Right atrium auricular region (tissue), 2 donors: Measurements from ENCODE around the gene HGS. TPM values are rescaled to one million over a fixed set of nuclear protein-coding genes. Genes with fewer than 3 reads are reported as not detected.
A peak's percentile ranks its signal among the peaks of the same experiment; 100 is the strongest.

ENCODE experiments used
- DNase-seq: peaks from one replicate; pipeline ENCODE4 v3.0.0-alpha.2; 2019; ENCODE audit warnings: low spot score
- H3K27ac ChIP-seq, 2 donors: fragments of 200-600 bp; sonication (generic); 1 replicate in 1 of 2; 2 replicates in 1 of 2; pipeline ENCODE4 v1.5.1; 2016 to 2019
- H3K27me3 ChIP-seq, 2 donors: fragments of 200-600 bp; sonication (generic); one replicate each; pipeline versions ENCODE4 v1.5.1 to v1.6.0; 2017 to 2019
- H3K36me3 ChIP-seq: fragments of 200-600 bp; sonication (generic); one replicate; pipeline ENCODE4 v1.5.1; 2016
- H3K4me1 ChIP-seq, 2 donors: fragments of 200-600 bp; sonication (generic); one replicate each; pipeline versions ENCODE4 v1.5.1 to v1.6.0; 2017 to 2019
- H3K4me3 ChIP-seq, 2 donors: fragments of 200-600 bp; sonication (generic); 1 replicate in 1 of 2; 2 replicates in 1 of 2; pipeline ENCODE4 v1.5.1; 2017 to 2019; ENCODE audit warnings: mild to moderate bottlenecking in 1 of 2, moderate library complexity in 1 of 2
- H3K9me3 ChIP-seq, 2 donors: fragments of 200-600 bp; sonication (generic); one replicate each; pipeline ENCODE4 v1.5.1; 2019
- total RNA-seq, 2 donors: library from RNA; depleted of rRNA; stranded (reverse); fragments of >200 nt; gene quantifications; one replicate each; pipeline ENCODE4 v1.1.0, GENCODE V29; 2016
- TF ChIP-seq, protein P1 (sequence below), 2 donors: fragments of 200-600 bp; sonication (generic); IDR thresholded peaks; one replicate each; pipeline ENCODE4 v1.5.1; 2019; ENCODE audit warnings: antibody characterized with exemption in 2 of 2

The HGS gene
- total RNA-seq, 2 donors from 2014 or later = 33.7 to 59.5 TPM

DNA sequence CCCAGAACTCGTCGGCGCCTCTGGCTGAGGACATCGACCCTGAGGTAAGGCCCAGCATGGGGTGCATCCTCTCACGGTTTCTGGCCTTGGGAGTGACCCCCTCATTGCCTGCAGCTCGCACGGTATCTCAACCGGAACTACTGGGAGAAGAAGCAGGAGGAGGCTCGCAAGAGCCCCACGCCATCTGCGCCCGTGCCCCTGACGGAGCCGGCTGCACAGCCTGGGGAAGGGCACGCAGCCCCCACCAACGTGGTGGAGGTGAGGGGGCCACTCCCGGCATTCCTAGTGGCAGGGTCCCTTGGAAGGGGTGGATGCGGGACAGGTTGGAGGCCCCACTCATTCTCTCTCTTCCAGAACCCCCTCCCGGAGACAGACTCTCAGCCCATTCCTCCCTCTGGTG is 11.0 kb downstream of the HGS start:
- DNase-seq = no peak
- H3K9me3 ChIP-seq = no peaks in the 10 kb centered on the region
- peaks cover 93% of the 10 kb centered on the region for H3K36me3 ChIP-seq
- no peaks in the 10 kb centered on the region for H3K27me3 ChIP-seq
- TF ChIP-seq, protein P1, sequence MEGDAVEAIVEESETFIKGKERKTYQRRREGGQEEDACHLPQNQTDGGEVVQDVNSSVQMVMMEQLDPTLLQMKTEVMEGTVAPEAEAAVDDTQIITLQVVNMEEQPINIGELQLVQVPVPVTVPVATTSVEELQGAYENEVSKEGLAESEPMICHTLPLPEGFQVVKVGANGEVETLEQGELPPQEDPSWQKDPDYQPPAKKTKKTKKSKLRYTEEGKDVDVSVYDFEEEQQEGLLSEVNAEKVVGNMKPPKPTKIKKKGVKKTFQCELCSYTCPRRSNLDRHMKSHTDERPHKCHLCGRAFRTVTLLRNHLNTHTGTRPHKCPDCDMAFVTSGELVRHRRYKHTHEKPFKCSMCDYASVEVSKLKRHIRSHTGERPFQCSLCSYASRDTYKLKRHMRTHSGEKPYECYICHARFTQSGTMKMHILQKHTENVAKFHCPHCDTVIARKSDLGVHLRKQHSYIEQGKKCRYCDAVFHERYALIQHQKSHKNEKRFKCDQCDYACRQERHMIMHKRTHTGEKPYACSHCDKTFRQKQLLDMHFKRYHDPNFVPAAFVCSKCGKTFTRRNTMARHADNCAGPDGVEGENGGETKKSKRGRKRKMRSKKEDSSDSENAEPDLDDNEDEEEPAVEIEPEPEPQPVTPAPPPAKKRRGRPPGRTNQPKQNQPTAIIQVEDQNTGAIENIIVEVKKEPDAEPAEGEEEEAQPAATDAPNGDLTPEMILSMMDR (IDR thresholded peaks at IDR 0.05) = no peak
- H3K4me1 ChIP-seq = peaks cover 0 to 18% of the 10 kb centered on the region in 2 donors
- H3K4me3 ChIP-seq = no peak overlapping the region
- H3K27ac ChIP-seq = no peak overlapping the region

DNA sequence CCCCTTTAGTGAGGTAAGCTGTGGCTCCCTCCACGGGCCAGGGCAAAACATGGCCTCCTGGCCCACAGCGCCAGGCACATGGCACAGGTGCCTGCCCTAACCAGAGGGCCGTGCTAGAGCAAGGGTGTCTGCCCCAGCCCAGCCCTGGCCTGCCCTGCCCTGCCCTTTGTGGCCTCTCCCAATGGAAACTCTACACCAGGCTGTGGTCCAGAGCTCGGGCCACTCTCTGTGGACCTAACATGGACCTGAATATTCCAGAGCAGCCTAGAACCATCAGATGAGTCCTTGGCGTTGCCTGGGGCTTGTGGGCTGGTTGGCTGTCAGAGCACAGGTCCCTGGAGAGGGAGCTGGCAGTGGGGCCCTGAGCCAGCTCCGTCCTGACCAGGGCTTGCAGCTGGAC is 11.4 kb downstream of the HGS start:
- Histone ChIP-seq H3K9me3 (no peaks in the 10 kb centered on the region), H3K27me3 (no peaks in the 10 kb centered on the region), H3K4me1 (peaks cover 0 to 18% of the 10 kb centered on the region in 2 donors), H3K4me3 (no peak overlapping the region), H3K36me3 (peaks cover 89% of the 10 kb centered on the region), H3K27ac (no peak overlapping the region)
- no peak for DNase-seq
- TF ChIP-seq, protein P1 (IDR thresholded peaks at IDR 0.05) = no peak

DNA sequence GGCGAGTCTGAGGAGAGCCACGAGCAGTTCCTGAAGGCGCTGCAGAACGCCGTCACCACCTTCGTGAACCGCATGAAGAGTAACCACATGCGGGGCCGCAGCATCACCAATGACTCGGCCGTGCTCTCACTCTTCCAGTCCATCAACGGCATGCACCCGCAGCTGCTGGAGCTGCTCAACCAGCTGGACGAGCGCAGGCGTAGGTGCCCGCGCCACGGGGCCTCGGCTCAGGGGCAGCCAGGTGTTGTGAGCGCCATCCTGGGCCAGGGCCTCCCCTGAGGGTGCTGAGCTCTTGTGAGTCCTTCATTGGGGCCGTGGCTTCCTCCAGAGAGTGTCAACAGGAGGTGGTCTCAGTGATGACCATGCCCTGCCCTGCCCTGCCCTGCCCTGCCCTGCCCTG is 12.0 kb downstream of the HGS start:
- no peak for DNase-seq
- H3K36me3 ChIP-seq = peaks cover 89% of the 10 kb centered on the region
- TF ChIP-seq, protein P1 (IDR thresholded peaks at IDR 0.05) = no peak

DNA sequence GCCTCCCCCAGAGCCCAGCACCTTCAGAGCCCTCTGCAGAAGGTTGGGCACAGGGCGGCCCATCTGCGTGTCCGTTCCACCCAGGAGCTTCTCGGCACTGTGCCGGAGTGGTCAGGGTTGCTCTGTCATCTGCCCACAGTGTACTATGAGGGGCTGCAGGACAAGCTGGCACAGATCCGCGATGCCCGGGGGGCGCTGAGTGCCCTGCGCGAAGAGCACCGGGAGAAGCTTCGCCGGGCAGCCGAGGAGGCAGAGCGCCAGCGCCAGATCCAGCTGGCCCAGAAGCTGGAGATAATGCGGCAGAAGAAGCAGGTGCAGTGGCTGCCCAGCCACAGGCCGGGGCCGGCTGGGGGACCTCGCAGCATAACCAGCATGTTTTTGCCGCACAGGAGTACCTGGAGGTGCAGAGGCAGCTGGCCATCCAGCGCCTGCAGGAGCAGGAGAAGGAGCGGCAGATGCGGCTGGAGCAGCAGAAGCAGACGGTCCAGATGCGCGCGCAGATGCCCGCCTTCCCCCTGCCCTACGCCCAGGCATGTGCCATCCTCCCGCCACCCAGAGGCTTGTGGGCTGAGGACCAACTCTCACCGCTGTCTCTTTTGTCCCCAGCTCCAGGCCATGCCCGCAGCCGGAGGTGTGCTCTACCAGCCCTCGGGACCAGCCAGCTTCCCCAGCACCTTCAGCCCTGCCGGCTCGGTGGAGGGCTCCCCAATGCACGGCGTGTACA is 12.6 kb downstream of the HGS start:
- Histone ChIP-seq H3K27me3 (no peaks in the 10 kb centered on the region), H3K9me3 (no peaks in the 10 kb centered on the region), H3K27ac (peak overlapping the region; percentile 71), H3K4me3 (no peak overlapping the region), H3K36me3 (peaks cover 89% of the 10 kb centered on the region), H3K4me1 (peaks cover 0 to 29% of the 10 kb centered on the region in 2 donors)
- TF ChIP-seq, protein P1 (IDR thresholded peaks at IDR 0.05) = no peak
- DNase-seq = no peak

More for the DNA sequence above, 12.0 kb downstream of the HGS start:
- H3K27ac ChIP-seq = no peak overlapping the region
- H3K27me3 ChIP-seq = no peaks in the 10 kb centered on the region
- H3K4me1 ChIP-seq = peaks cover 0 to 23% of the 10 kb centered on the region in 2 donors
- no peak overlapping the region for H3K4me3 ChIP-seq
- H3K9me3 ChIP-seq = no peaks in the 10 kb centered on the region

DNA sequence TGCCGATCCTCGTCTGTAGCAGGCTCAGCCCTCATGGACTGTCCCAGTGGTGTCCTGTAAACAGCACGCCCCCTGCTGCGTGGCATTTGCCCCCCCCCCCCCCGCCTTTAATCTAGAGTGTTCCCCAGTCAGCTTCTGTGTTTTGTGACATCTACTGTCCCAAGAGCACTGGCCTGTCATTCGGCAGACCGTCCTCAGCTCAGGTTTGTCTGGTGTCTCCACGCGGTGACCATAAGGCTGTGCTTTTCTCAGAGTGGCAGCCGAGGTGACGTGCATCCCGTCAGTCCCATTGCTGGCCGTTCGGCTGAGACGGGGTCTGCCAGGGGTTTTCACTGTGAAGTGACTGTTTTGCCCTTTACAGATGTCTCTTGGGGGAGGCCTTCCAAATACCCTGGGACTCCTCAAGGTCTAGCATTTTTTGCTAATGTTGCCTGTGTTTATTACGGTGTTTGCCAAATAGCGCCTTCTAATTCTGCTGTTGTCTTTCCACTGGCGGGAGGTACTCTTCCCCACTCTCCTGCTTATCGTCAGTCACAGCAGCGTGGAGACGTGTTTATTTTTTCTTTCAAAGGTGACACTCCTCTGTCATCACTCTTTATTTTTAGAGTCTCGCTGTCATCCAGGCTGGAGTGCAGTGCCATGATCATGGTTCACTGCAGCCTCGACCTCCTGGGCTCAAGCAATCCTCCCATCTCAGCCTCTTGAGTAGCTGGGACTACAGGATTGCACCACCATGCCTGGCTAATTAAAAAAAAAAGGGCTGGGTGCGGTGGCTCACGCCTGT is 13.6 kb downstream of the HGS start:
- Histone ChIP-seq H3K27ac (peak overlapping the region; percentile 71), H3K27me3 (no peaks in the 10 kb centered on the region), H3K36me3 (peaks cover 84% of the 10 kb centered on the region), H3K4me1 (peaks cover 0 to 39% of the 10 kb centered on the region in 2 donors), H3K9me3 (no peaks in the 10 kb centered on the region), H3K4me3 (no peak overlapping the region)
- TF ChIP-seq, protein P1 (IDR thresholded peaks at IDR 0.05) = no peak
- DNase-seq = no peak
